SU-DHL-6 (cell line): ENCODE results near the gene ABCC8.

ENCODE experiments used
- EZH2phosphoT487 ChIP-seq: fragments of 200-600 bp; sonication (generic), shearing (Covaris generic); conservative IDR thresholded peaks from 2 replicates; pipeline ENCODE4 v1.6.1; 2018; ENCODE audit warnings: mild to moderate bottlenecking, antibody characterized with exemption, low read length, moderate library complexity, mixed read lengths
- TF ChIP-seq, protein P1 (sequence below): fragments of 200-600 bp; sonication (generic); IDR thresholded peaks from one replicate; pipeline ENCODE4 v1.5.1; 2017; ENCODE audit warnings: antibody characterized with exemption, mild to moderate bottlenecking, low read length, moderate library complexity; ENCODE audit not compliant: insufficient read depth, poor library complexity, severe bottlenecking

DNA sequence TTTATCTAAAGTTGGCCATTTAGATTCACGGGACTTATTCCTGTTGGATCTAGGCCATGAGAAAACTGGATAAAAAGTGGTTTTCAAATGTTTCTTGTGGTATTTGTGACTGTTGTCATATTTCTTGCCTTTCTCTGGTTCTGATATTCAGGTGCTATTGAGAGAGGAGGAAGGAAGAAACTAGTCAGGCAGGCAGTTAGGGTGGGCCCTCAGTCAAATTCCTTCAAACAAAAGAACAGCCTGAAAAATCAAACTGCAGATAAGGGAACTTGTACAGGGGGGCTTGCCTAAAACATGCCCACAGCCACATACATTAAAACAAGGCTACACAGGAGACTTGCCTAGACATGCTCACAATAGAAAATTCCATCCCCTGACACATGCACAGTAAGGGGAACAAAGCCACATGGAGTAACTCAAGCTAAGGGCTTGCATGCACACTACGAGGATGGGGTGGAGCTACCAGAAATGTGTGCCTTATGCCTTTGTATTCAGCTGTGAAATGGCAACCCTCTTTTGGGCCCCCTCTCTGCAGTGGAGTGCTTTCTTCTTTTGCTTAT lies 106.9 kb downstream of the ABCC8 start:
- no peak for TF ChIP-seq EZH2phosphoT487
- TF ChIP-seq, protein P1, sequence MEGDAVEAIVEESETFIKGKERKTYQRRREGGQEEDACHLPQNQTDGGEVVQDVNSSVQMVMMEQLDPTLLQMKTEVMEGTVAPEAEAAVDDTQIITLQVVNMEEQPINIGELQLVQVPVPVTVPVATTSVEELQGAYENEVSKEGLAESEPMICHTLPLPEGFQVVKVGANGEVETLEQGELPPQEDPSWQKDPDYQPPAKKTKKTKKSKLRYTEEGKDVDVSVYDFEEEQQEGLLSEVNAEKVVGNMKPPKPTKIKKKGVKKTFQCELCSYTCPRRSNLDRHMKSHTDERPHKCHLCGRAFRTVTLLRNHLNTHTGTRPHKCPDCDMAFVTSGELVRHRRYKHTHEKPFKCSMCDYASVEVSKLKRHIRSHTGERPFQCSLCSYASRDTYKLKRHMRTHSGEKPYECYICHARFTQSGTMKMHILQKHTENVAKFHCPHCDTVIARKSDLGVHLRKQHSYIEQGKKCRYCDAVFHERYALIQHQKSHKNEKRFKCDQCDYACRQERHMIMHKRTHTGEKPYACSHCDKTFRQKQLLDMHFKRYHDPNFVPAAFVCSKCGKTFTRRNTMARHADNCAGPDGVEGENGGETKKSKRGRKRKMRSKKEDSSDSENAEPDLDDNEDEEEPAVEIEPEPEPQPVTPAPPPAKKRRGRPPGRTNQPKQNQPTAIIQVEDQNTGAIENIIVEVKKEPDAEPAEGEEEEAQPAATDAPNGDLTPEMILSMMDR = no peak
